Adrenal gland (tissue), 19 donors: ENCODE results near the gene AREG. TPM values are rescaled to one million over a fixed set of nuclear protein-coding genes. Genes with fewer than 3 reads are reported as not detected.
"Not testable (repeated sequence)": the region's sequence is repeated elsewhere in the genome, so short reads cannot be mapped to it uniquely, and the experiment has no call there.

ENCODE experiments used
- DNase-seq, 7 donors: peaks; one replicate each; pipeline ENCODE4 v3.0.0-alpha.2; 2019 to 2020
- H3K27ac ChIP-seq, 5 donors: fragments of 200-600 bp; sonication (generic) in 4 of 5; 1 replicate in 3 of 5; 2 replicates in 2 of 5; pipeline versions ENCODE4 v1.5.1 to v1.8.0; 2016 to 2020; ENCODE audit warnings: mild to moderate bottlenecking in 1 of 5
- H3K27me3 ChIP-seq: fragments of 200-600 bp; 2 replicates; pipeline ENCODE4 v1.8.0; 2021
- H3K36me3 ChIP-seq, 2 donors: fragments of 200-600 bp; replicated peaks in 1 of 2; 1 replicate in 1 of 2; 2 replicates in 1 of 2; pipeline versions ENCODE4 v1.5.1 to v1.8.0; 2018 to 2022
- H3K4me1 ChIP-seq, 2 donors: fragments of 200-600 bp; replicated peaks in 1 of 2; 1 replicate in 1 of 2; 2 replicates in 1 of 2; pipeline versions ENCODE4 v1.5.1 to v1.8.0; 2018 to 2021
- H3K4me3 ChIP-seq, 4 donors: fragments of 200-600 bp; sonication (generic) in 3 of 4; one replicate each; pipeline ENCODE4 v1.5.1; 2016 to 2018
- H3K9me3 ChIP-seq, 3 donors: fragments of 200-600 bp; sonication (generic) in 1 of 3; replicated peaks in 1 of 3; 1 replicate in 2 of 3; 2 replicates in 1 of 3; pipeline versions ENCODE4 v1.5.1 to v1.8.0; 2016 to 2021
- POLR2A ChIP-seq, 2 donors: fragments of 450-650 bp; IDR thresholded peaks; one replicate each; pipeline ENCODE4 v1.6.1; 2017; ENCODE audit warnings: antibody characterized with exemption in 2 of 2, mild to moderate bottlenecking in 2 of 2, moderate library complexity in 1 of 2
- WGBS, 4 donors: extraction: QIAGEN DNeasy Blood & Tissue Kit in 2 of 4; methylation state at CpG; one replicate each; pipeline versions ENCODE4 v1.1.5 to v1.1.7; 2013 to 2017; 5-methylcytosine and 5-hydroxymethylcytosine counted together
- intact Hi-C, 2 donors: fragments of 100-400 bp; cut with DNase I; formaldehyde crosslinking; loops; one replicate each; pipeline versions ENCODE4 v1.14.1 to v1.15.0; 2022 to 2023
- long read RNA-seq, 10 donors: library from polyadenylated mRNA in 3 of 10; unstranded in 2 of 10; stranded (forward) in 1 of 10; transcript quantifications; one replicate each; pipeline ENCODE4 v2.0.0 and lab custom pipeline, GENCODE V29; 2021 to 2026
- polyA plus RNA-seq, 3 donors: library from polyadenylated mRNA; stranded (reverse); fragments of 200-250 nt in 2 of 3; fragments of 350-450 nt in 1 of 3; fragmentation: Illumina TruSeq in 1 of 3; extraction: RNeasy Lipid Tissue Mini Kit (QIAGEN cat#74804) in 1 of 3; gene quantifications; one replicate each; pipeline ENCODE4 v1.2.3, GENCODE V29; 2013 to 2014
- total RNA-seq, 9 donors: library from RNA; depleted of rRNA in 4 of 9; stranded (reverse); fragments of >200 nt in 4 of 9; fragments of 120-200 nt in 1 of 9; fragmentation: NEBNext Ultra II Directional in 1 of 9; extraction: Animal tissue kit (Norgen Biotek cat#: 25700) in 1 of 9; gene quantifications; one replicate each; pipeline versions ENCODE4 v1.1.0 to v1.2.4, GENCODE V29; 2013 to 2023
- TF ChIP-seq, protein P1 (sequence below), 6 experiments: fragments of 450-650 bp in 4 of 6; fragments of 200-600 bp in 2 of 6; sonication (generic) in 1 of 6; IDR thresholded peaks; 1 replicate in 5 of 6; 2 replicates in 1 of 6; pipeline versions ENCODE4 v1.5.1 to v1.8.0; 2016 to 2021; ENCODE audit warnings: antibody characterized with exemption in 6 of 6, mild to moderate bottlenecking in 2 of 6, moderate library complexity in 1 of 6
- donor health status: healthy with polysubstance abuse.
- donor health status: Bipolar disorder and iron deficiency.
- donor health status: DM: yes; HTN: yes; CAD: no.
- donor health status: DM: no; HTN: no; CAD: no.
- donor health status: DM: no; HTN: no; CAD: no.
- donor health status: DM: yes; HTN: yes; CAD: no.

The AREG gene, protein sequence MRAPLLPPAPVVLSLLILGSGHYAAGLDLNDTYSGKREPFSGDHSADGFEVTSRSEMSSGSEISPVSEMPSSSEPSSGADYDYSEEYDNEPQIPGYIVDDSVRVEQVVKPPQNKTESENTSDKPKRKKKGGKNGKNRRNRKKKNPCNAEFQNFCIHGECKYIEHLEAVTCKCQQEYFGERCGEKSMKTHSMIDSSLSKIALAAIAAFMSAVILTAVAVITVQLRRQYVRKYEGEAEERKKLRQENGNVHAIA
- total RNA-seq (1 to 10 TPM in 3 of 9 donors, under 1 TPM in 3, not detected in 3; 0.42 to 4.8 (median 1.5) TPM), polyA plus RNA-seq (1 to 10 TPM in 1 of 3 donors, under 1 TPM in 2; 0.32 to 4.5 (median 0.98) TPM)
- long read RNA-seq, donor 1, result 0 reads
- long read RNA-seq, donor 2, result 0 reads
- long read RNA-seq, donor 3, result 0 reads
- long read RNA-seq, donor 4, partial matches to known transcripts, result 1 of 1 reads
- long read RNA-seq, donor 4, other reads (novel, unspliced or antisense), result 0 of 1 reads
- long read RNA-seq, donor 5, result 0 reads
- long read RNA-seq, donor 6, partial matches to known transcripts, result 2 of 6 reads
- long read RNA-seq, donor 6, other reads (novel, unspliced or antisense), result 1 of 6 reads
- long read RNA-seq, donor 7, result 0 reads
- long read RNA-seq, donor 8, result 0 reads
- long read RNA-seq, donor 9, result 0 reads
- long read RNA-seq, donor 10, result 0 reads

DNA sequence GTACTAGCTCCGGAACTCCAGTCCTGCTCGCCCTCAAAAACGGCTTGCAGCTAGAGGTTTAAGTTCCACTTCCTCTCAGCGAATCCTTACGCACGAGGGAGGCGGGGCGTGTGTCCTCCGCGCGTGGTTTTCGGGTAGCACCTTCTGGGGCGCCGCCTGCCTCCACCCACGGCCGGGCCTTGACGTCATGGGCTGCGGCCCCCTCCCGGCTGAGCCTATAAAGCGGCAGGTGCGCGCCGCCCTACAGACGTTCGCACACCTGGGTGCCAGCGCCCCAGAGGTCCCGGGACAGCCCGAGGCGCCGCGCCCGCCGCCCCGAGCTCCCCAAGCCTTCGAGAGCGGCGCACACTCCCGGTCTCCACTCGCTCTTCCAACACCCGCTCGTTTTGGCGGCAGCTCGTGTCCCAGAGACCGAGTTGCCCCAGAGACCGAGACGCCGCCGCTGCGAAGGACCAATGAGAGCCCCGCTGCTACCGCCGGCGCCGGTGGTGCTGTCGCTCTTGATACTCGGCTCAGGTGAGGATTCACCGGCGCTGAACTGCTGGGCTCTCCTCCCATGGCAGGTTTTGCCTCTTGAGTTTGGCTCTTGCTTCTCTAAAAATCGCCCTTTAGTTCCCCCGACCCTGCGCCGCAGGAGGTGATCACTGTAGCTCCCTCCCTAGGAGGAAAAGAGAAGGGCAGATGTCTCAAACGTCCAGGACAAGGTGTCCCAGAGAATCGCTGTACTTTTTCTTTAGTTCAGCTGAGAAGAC lies at the start of gene AREG:
TSS of gene AREG (plus strand) at position 246 of the 752 bp plus-strand sequence. CDS start at position 456, 210 bp downstream.
- TF ChIP-seq POLR2A (IDR thresholded peaks at IDR 0.05), result peak in 1 of 2 donors; percentile 39
- TF ChIP-seq, protein P1, sequence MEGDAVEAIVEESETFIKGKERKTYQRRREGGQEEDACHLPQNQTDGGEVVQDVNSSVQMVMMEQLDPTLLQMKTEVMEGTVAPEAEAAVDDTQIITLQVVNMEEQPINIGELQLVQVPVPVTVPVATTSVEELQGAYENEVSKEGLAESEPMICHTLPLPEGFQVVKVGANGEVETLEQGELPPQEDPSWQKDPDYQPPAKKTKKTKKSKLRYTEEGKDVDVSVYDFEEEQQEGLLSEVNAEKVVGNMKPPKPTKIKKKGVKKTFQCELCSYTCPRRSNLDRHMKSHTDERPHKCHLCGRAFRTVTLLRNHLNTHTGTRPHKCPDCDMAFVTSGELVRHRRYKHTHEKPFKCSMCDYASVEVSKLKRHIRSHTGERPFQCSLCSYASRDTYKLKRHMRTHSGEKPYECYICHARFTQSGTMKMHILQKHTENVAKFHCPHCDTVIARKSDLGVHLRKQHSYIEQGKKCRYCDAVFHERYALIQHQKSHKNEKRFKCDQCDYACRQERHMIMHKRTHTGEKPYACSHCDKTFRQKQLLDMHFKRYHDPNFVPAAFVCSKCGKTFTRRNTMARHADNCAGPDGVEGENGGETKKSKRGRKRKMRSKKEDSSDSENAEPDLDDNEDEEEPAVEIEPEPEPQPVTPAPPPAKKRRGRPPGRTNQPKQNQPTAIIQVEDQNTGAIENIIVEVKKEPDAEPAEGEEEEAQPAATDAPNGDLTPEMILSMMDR (IDR thresholded peaks at IDR 0.05), result peak in 5 of 6 experiments; percentile 10 to 35 (median 32)
- Histone ChIP-seq H3K27ac (peak within 1 kb of the TSS in 1 of 5 donors; percentile 63), H3K27me3 (no peaks in the 10 kb centered on the region), H3K4me1 (peaks cover 0 to 10% of the 10 kb centered on the region in 2 donors), H3K4me3 (peak within 1 kb of the TSS in 2 of 4 donors; percentile 20 to 56), H3K36me3 (no peaks in the 10 kb centered on the region), H3K9me3 (no peaks in the 10 kb centered on the region)
- 0 to 2% (median 1%) methylated on average over 20 to 64 of the region's 64 CpGs for WGBS, 4 donors
- peak; percentile 33 to 78 (median 55) for DNase-seq
- intact Hi-C loops, result no loop called here

DNA sequence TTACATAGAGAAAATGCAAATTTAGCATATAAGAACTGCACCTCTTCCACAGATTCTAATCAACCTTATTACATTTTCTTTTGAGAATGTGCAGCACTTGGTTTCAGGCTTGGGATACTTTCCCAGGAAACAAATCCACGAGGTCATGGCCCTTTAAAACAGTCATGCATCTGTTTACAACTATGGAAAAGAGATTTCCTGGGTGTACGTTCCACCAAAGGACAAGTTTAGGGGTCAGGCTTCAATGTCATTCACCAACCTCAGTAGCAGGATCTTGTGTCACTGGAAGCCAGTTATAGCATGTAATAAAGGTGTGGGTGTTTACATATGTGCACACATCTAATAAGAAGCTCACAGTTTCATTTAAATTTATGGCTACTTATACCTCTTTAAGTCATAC lies 49.3 kb upstream of the AREG start:
- TF ChIP-seq POLR2A (IDR thresholded peaks at IDR 0.05), result no peak
- TF ChIP-seq, protein P1 (IDR thresholded peaks at IDR 0.05), result no peak
- Histone ChIP-seq H3K4me1 (no peaks in the 10 kb centered on the region), H3K9me3 (no peaks in the 10 kb centered on the region), H3K27me3 (no peaks in the 10 kb centered on the region), H3K27ac (no peak overlapping the region), H3K4me3 (no peak overlapping the region), H3K36me3 (no peaks in the 10 kb centered on the region)
- no peak for DNase-seq
- WGBS, 4 donors, result 31 to 35% (median 34%) methylated on average over 2 of the region's 2 CpGs
- intact Hi-C loops, result no loop called here

DNA sequence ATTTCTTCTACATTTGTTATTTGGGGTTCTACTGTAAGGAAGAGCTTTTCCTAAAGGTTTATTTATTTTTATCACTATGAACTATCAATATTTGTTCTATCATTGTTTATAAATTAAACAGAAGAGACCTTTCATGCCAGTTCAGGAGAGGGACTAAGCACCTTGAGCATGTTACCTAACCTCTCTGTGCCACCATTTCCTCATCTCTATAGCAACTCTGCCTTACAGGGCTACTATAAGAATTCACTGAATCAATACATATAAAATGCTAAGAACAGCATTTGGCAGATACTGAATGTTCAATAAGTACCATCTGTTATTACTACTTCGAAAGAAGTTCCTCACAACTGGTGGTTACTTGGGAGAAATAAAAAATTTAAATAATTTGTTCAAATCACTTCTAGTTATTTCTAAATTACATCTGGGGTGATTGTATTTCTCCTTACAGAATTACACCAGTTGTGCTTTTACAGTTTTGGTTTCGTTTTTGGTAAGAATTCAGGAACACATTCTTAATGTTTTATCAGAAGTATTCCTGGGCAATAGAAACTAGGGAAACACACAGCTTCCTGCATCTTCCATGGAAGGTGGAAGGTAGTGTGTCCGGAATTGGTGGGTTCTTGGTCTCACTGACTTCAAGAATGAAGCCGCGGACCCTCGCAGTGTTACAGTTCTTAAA lies 47.0 kb upstream of the AREG start:
- Histone ChIP-seq H3K36me3 (no peaks in the 10 kb centered on the region), H3K9me3 (no peaks in the 10 kb centered on the region), H3K27me3 (no peaks in the 10 kb centered on the region), H3K4me1 (no peaks in the 10 kb centered on the region), H3K4me3 (peak overlapping the region in 1 of 4 donors; percentile 3), H3K27ac (peak overlapping the region in 1 of 5 donors; percentile 25)
- no peak for TF ChIP-seq POLR2A (IDR thresholded peaks at IDR 0.05)
- TF ChIP-seq, protein P1 (IDR thresholded peaks at IDR 0.05), result no peak
- no peak for DNase-seq
- intact Hi-C loops, result no loop called here
- 53 to 60% (median 57%) methylated on average over 6 of the region's 6 CpGs for WGBS, 4 donors

DNA sequence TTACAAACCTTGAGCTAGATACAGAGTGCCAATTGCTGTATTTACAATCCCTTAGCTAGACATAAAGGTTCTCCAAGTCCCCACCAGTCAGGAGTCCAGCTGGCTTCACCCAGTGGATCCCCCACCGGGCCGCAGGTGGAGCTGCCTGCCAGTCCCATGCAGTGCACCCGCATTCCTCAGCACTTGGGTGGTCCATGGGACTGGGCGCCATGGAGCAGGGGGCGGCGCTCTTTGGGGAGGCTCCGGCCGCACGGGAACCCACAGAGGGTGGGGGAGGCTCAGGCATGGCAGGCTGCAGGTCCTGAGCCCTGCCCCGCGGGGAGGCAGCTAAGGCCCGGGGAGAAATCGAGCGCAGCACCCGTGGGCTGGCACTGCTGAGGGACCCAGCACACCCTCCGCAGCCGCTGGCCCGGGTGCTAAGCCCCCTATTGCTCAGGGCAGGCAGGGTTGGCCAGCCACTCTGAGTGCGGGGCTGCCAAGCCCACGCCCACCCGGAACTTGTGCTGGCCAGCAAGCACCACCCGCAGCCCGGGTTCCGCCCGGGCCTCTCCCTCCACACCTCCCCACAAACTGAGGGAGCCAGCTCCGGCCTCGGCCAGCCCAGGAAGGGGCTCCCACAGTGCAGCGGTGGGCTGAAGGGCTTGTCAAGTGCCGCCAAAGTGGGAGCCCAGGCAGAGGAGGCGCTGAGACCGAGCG lies 45.9 kb upstream of the AREG start:
- DNase-seq, intact Hi-C loops, H3K9me3 ChIP-seq, H3K36me3 ChIP-seq, H3K4me3 ChIP-seq, H3K4me1 ChIP-seq, H3K27ac ChIP-seq, H3K27me3 ChIP-seq: not testable (repeated sequence)
- 87 to 98% (median 91%) methylated on average over 4 to 32 of the region's 32 CpGs for WGBS, 4 donors
